NCI-H446 treated with DMSO at 0.1 percent for 48 hours (cell line): ENCODE measurements around the gene ANAPC5.
A peak's percentile ranks its signal among the peaks of the same experiment; 100 is the strongest.
"Not testable (repeated sequence)": the region's sequence is repeated elsewhere in the genome, so short reads cannot be mapped to it uniquely, and the experiment has no call there.

Source experiments
- DNase-seq: peaks from one replicate; lab custom pipeline; 2025; lab: John Stamatoyannopoulos, UW

The ANAPC5 gene

GRCh38 chr12:121287267-121287954 is 64.8 kb downstream of the ANAPC5 start:
- no peak for DNase-seq

DNA sequence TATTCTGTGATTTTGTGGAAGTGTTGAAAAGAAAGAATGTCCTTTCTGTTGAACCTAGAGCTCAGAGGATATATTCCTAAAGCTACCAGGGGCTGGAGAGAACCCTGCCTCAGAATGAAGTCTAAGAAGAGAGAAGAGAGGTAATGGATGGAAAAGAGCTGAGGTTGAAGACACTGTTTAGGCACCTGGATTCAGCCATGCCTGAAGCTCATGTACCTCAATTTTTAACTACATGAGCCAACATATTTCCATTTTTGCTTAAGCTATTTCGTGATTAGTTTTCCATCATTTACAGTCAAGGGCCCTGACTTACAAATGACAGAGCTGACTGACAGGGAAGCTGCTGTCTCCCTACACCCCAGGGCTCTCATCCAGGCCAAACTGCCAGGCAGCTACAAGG is 66.4 kb downstream of the ANAPC5 start:
- no peak for DNase-seq

DNA sequence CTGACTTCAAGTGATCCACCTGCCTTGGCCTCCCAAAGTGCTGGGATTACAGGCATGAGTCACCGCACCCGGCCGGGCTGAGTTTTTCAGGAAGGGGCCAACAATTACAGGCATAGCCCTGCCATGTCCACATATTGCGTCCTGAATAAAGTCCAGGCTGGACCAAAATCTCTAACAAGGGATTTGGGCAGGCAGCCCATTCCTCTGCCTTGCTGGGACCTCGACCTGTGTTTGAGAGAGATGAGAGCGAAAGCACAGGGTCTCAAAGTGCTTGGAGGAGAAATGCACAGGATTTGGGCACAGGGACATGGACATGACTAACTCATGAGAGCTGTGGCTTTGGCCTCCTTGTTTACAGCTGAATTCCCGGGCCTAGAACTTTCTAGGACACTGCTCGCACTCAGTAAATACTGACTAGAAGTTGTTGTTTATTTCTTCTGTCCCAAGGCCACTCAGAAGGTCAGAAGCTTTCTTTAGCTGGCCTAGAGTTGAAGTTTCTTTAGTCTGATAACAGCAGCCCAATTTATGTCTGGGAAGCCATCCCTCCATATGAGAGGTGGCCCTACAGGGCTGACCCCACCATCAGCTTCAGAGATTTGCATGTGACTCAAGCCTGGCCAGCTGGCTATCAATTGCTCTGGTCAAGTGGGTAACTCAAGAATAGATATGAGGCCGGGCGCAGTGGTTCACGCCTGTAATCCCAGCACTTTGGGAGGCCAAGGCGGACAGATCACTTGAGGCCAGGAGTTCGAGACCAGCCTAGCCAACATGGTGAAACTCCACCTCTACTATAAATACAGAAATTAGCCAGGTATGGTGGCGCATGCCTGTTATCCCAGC is 67.4 kb downstream of the ANAPC5 start:
- DNase-seq: no peak

DNA sequence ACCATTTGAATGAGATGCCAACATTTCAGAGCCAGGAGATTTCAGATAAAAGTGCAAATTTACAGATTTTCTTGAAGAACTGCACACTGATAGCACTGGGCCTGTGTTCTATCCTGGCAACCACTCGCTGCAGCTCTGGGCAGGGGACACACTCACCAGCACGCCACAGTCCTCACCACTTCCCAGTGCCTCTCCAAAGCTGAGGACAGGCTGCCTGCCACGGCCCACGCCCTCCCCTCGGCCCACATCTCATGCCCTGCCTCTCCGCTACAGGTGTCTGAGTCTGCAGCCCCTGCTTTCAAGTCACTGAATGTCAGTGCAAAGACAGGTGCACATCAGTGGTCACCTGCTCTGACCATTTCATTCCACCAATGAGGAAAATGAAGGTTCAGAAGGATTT is 68.4 kb downstream of the ANAPC5 start:
- DNase-seq: no peak

DNA sequence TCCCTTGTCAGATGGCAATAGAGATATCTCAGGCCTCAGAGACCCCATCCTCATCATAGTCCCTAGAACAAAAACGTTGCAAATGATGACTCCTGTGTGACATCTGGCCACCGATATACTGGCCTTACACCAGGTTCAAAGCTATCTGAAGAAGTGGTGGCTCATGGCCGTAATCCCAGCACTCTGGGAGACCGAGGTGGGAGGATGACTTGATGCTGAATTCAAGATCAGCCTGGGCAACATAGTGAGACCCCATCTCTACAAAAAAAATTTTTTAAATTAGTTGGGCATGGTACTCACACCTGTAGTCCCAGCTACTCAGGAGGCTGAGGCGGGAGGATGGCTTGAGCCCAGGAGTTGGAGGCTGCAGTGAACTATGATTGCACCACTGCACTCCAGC is 68.8 kb downstream of the ANAPC5 start:
- no peak for DNase-seq

GRCh38 chr12:121282910-121283309 is 69.3 kb downstream of the ANAPC5 start:
- DNase-seq: not testable (repeated sequence)

GRCh38 chr12:121282072-121282742 is 70.0 kb downstream of the ANAPC5 start:
- DNase-seq: no peak

GRCh38 chr12:121281116-121281515 is 71.1 kb downstream of the ANAPC5 start:
- DNase-seq: not testable (repeated sequence)

DNA sequence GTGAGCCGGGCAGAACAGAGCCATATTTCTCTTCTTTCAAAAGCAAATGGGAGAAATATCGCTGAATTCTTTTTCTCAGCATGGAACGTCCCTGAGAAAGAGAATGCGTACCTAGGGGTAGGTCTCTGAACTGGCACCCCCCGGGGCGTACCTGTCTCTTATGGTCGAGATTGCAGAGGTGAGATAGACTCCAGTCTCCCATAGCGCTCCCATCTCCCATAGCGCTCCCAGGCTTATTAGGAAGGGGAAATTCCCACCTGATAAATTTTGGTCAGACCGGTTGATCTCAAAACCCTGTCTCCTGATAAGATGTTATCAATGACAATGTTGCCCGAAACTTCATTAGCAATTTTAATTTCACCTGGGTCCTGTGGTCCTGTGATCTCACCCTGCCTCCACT is 71.7 kb downstream of the ANAPC5 start:
- DNase-seq: not testable (repeated sequence)

DNA sequence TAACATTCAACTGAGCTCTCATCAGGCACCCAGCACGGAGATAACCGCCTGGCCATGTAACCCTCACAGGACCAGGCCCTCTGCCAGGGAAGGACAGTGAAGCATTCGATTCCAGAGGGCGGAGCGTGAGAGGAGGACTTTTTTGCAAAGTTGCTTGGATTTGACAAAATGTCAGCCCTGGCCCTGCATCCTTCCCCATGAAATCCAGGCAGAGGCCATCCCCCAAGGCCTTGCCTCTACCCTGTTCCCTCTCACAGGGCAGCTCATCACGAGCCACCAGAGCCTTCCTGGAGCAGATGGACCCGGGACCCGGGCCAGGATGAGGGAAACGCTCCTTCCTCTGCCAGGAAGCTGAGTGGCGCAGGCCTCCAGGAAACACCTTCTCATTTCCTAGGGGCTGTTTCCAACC is 72.7 kb downstream of the ANAPC5 start:
- DNase-seq: peak; percentile 55

DNA sequence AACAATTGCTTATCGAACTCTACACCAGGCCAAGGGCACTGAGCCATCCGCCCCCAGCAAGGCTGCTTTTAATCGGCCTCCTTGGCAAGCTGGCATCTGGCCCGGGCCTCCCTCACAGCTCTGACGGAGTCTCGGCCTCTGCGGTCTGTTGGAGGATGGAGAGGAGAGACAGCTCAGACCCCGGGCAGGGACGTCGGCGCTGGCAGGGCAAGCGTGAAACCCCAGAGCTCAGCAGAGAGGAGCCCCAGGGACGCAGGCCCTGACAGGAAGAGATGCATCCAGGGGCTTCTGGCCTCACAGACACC is 73.2 kb downstream of the ANAPC5 start:
- peak; percentile 22 for DNase-seq

DNA sequence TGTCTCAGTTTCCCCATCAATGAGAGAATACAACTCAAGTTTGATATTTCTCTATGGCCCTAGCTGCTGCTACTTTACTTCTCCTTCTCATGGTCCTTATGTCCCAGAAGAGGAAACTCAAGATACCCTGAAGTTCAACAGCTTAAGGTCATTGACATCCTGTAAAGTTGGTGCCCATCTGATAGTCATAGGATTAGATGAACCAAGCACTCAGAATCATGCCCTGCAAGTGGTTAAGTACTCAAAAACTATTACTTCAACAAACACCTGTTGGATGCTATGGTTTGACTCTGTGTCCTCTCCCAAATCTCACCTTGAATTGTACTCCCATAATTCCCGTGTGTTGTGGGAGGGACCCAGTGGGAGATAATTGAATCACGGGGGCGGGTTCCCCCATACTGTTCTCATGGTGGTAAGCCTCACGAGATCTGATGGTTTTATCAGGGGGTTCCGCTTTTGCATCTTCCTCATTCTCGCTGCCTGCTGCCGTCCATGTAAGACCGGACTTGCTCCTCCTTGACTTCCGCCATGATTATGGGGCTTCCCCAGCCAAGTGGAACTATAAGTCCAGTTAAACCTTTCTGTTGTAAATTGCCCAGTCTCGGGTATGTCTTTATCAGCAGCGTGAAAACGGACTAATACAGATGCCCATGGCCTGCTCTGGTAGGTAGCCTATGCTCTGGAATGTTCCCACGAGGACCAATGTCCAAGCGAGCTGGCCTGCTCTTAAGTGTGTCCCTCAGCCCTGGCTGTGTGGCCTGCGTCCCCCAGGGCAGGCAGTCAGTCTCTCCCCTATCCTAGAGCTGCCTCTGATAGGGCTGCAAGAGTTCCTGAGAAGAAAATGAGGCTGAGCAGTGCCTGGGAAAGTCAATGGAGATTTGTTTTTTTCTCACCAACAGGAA is 73.8 kb downstream of the ANAPC5 start:
- DNase-seq: no peak

- DNase-seq: no peak
Observed at GRCh38 chr12:121277374-121277759, 74.8 kb downstream of the ANAPC5 start.

- DNase-seq: no peak
Observed at GRCh38 chr12:121274036-121274763, 78.0 kb downstream of the ANAPC5 start.

DNA sequence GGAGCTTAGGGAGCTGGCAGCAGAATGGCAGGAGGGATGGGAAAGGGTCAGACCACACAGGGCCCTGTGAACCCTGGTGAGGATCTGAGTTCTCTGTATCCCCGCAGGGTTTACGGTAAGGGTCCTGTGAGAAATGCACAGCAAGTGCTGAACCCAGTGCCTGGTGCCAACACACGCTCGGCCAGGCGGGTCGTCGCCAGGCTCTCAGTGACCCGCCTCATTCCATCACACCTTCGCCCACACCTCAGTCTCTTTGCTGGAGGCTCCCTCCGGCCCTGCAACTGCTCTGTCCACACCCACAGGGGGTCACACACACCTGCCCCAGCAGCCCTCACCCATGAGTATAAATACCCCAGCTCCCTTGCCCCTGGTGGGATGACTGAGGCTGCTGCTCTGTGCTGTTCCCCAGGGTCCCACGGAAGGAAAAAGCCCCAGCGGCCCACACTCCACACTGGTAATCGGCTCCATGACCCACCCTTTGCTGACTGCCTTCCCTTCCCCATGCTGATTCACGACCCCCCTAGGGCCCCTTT is 78.8 kb downstream of the ANAPC5 start:
- DNase-seq: no peak

GRCh38 chr12:121267822-121268221 is 84.4 kb downstream of the ANAPC5 start:
- DNase-seq: no peak

GRCh38 chr12:121264951-121265515 is 87.2 kb downstream of the ANAPC5 start:
- no peak for DNase-seq

DNA sequence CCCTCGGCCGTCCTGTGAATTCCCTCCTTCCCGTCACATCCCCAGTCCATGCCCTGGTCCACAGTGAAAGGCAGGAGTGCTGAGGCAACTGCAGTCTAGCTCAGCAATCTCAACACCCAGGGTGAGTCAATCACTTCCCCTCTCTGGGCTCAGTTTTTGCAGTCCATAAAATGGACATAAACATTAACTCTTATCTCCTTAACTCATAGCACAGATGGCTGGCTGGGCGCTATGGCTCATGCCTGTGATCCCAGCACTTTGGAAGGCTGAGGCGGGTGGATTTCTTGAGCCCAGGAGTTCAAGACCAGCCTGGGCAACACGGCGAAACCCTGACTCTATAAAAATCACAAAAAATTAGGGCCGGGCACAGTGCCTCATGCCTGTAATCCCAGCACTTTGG is 88.1 kb downstream of the ANAPC5 start:
- DNase-seq: no peak

GRCh38 chr12:121263206-121263935 is 88.8 kb downstream of the ANAPC5 start:
- no peak for DNase-seq

- DNase-seq: no peak
Observed at GRCh38 chr12:121261398-121261797, 90.8 kb downstream of the ANAPC5 start.
